GM19328 (cell line): Measurements from ENCODE around the gene FAM222A.

ENCODE experiments used
- ATAC-seq: cut with Tn5 transposase; IDR thresholded peaks from one replicate; pipeline ENCODE4 v1.9.1; 2021; ENCODE audit warnings: mild to moderate bottlenecking, moderate library complexity; ENCODE audit not compliant: unreplicated experiment

FAM222A gene

GRCh38 chr12:109795023-109795422 lies 81.4 kb downstream of the FAM222A start:
- ATAC-seq: no peak

GRCh38 chr12:109796057-109796456 lies 82.4 kb downstream of the FAM222A start:
- ATAC-seq: no peak

- ATAC-seq: no peak
Observed at GRCh38 chr12:109797905-109798669, 84.5 kb downstream of the FAM222A start.

GRCh38 chr12:109798691-109799090 lies 85.1 kb downstream of the FAM222A start:
- ATAC-seq: no peak

GRCh38 chr12:109800536-109800935 lies 86.9 kb downstream of the FAM222A start:
- no peak for ATAC-seq

GRCh38 chr12:109802828-109803227 lies 89.2 kb downstream of the FAM222A start:
- ATAC-seq: no peak

- ATAC-seq: no peak
Observed at GRCh38 chr12:109803678-109804077, 90.1 kb downstream of the FAM222A start.

- ATAC-seq: no peak
Observed at GRCh38 chr12:109804820-109805761, 91.5 kb downstream of the FAM222A start.

GRCh38 chr12:109807954-109808643 lies 94.5 kb downstream of the FAM222A start:
- ATAC-seq: no peak

GRCh38 chr12:109808876-109809646 lies 95.4 kb downstream of the FAM222A start:
- ATAC-seq: no peak

GRCh38 chr12:109810954-109811623 lies 97.5 kb downstream of the FAM222A start:
- no peak for ATAC-seq

GRCh38 chr12:109811624-109811995 lies 98.0 kb downstream of the FAM222A start:
- no peak for ATAC-seq

- no peak for ATAC-seq
Observed at GRCh38 chr12:109813810-109814416, 100.3 kb downstream of the FAM222A start.

- no peak for ATAC-seq
Observed at GRCh38 chr12:109814600-109815150, 101.0 kb downstream of the FAM222A start.

GRCh38 chr12:109815225-109815624 lies 101.6 kb downstream of the FAM222A start:
- ATAC-seq: no peak

GRCh38 chr12:109815757-109816617 lies 102.4 kb downstream of the FAM222A start:
- no peak for ATAC-seq

GRCh38 chr12:109816870-109817269 lies 103.2 kb downstream of the FAM222A start:
- ATAC-seq: no peak

- ATAC-seq: no peak
Observed at GRCh38 chr12:109817627-109818231, 104.1 kb downstream of the FAM222A start.
